Measurements from ENCODE around the gene CELA3B.

CELA3B gene

GRCh38 chr1:22018583-22019559 lies 42.0 kb downstream of the CELA3B start:
- no peaks in the 10 kb centered on the region for H3K9me3 ChIP-seq (ENCODE audit: control insufficient read depth, insufficient read depth, low read length)
- TF ChIP-seq CTCF (IDR thresholded peaks at IDR 0.05; ENCODE audit: low read depth, low read length, poor library complexity, severe bottlenecking), result no peak
- no peak for TF ChIP-seq EZH2phosphoT487 (IDR thresholded peaks at IDR 0.05; ENCODE audit: borderline replicate concordance, low read length)
- no peaks in the 10 kb centered on the region for H3K36me3 ChIP-seq (ENCODE audit: control insufficient read depth, low read length)
- H3K4me3 ChIP-seq (ENCODE audit: low read length), result no peak overlapping the region
- no peak overlapping the region for H3K4me2 ChIP-seq (ENCODE audit: low read length)
- peaks cover 4% of the 10 kb centered on the region; the same call in 1 of the 2 replicates for H3K4me1 ChIP-seq (ENCODE audit: control insufficient read depth, low read length)
- no peaks in the 10 kb centered on the region for H3K79me2 ChIP-seq (ENCODE audit: control insufficient read depth, low read length)
- no peaks in the 10 kb centered on the region for H3K9me2 ChIP-seq (replicated peaks; ENCODE audit: control insufficient read depth, low read length)
- peaks cover 9% of the 10 kb centered on the region for H3K27me3 ChIP-seq (ENCODE audit: control insufficient read depth, low read length)
- H3F3A ChIP-seq (ENCODE audit: control insufficient read depth, insufficient read depth), result 0 out of 2 replicates have a peak, but pooled peaks cover 3% of the 10 kb centered on the region
- H3K27ac ChIP-seq (ENCODE audit: low read depth, low read length), result no peak overlapping the region
- no peaks in the 10 kb centered on the region for H4K20me1 ChIP-seq (ENCODE audit: control insufficient read depth, insufficient read depth, low read depth, low read length)

GRCh38 chr1:22021061-22021460 lies 44.2 kb downstream of the CELA3B start:
- Histone ChIP-seq H3K27ac (ENCODE audit: low read depth, low read length) (no peak overlapping the region), H3K4me1 (ENCODE audit: control insufficient read depth, low read length) (peaks cover 14% of the 10 kb centered on the region), H3K9me2 (replicated peaks; ENCODE audit: control insufficient read depth, low read length) (no peaks in the 10 kb centered on the region), H3K9me3 (ENCODE audit: control insufficient read depth, insufficient read depth, low read length) (no peaks in the 10 kb centered on the region), H3K36me3 (ENCODE audit: control insufficient read depth, low read length) (peaks cover 3% of the 10 kb centered on the region; the same call in 1 of the 2 replicates), H3K4me2 (ENCODE audit: low read length) (no peak overlapping the region), H3K27me3 (ENCODE audit: control insufficient read depth, low read length) (peaks cover 9% of the 10 kb centered on the region), H3K79me2 (ENCODE audit: control insufficient read depth, low read length) (peaks cover 7% of the 10 kb centered on the region), H4K20me1 (ENCODE audit: control insufficient read depth, insufficient read depth, low read depth, low read length) (no peaks in the 10 kb centered on the region), H3F3A (ENCODE audit: control insufficient read depth, insufficient read depth) (0 out of 2 replicates have a peak, but pooled peaks cover 6% of the 10 kb centered on the region), H3K4me3 (ENCODE audit: low read length) (no peak overlapping the region)
- TF ChIP-seq EZH2phosphoT487 (IDR thresholded peaks at IDR 0.05; ENCODE audit: borderline replicate concordance, low read length), result no peak
- no peak for TF ChIP-seq CTCF (IDR thresholded peaks at IDR 0.05; ENCODE audit: low read depth, low read length, poor library complexity, severe bottlenecking)

GRCh38 chr1:22024485-22025367 lies 47.9 kb downstream of the CELA3B start:
- peak overlapping the region; percentile 81 for H3K4me3 ChIP-seq (ENCODE audit: low read length)
- no peaks in the 10 kb centered on the region for H4K20me1 ChIP-seq (ENCODE audit: control insufficient read depth, insufficient read depth, low read depth, low read length)
- H3K4me2 ChIP-seq (ENCODE audit: low read length), result peak overlapping the region; percentile 92
- H3K36me3 ChIP-seq (ENCODE audit: control insufficient read depth, low read length), result peaks cover 7% of the 10 kb centered on the region
- no peaks in the 10 kb centered on the region for H3K9me3 ChIP-seq (ENCODE audit: control insufficient read depth, insufficient read depth, low read length)
- peaks cover 6% of the 10 kb centered on the region for H3K27me3 ChIP-seq (ENCODE audit: control insufficient read depth, low read length)
- peaks cover 23% of the 10 kb centered on the region for H3K79me2 ChIP-seq (ENCODE audit: control insufficient read depth, low read length)
- H3K27ac ChIP-seq (ENCODE audit: low read depth, low read length), result peak overlapping the region; percentile 79; the same call in 1 of the 2 replicates
- H3F3A ChIP-seq (ENCODE audit: control insufficient read depth, insufficient read depth), result peaks cover 10% of the 10 kb centered on the region; the same call in 1 of the 2 replicates
- no peaks in the 10 kb centered on the region for H3K9me2 ChIP-seq (replicated peaks; ENCODE audit: control insufficient read depth, low read length)
- TF ChIP-seq CTCF (IDR thresholded peaks at IDR 0.05; ENCODE audit: low read depth, low read length, poor library complexity, severe bottlenecking) (no peak), EZH2phosphoT487 (IDR thresholded peaks at IDR 0.05; ENCODE audit: borderline replicate concordance, low read length) (no peak)
- peaks cover 23% of the 10 kb centered on the region for H3K4me1 ChIP-seq (ENCODE audit: control insufficient read depth, low read length)
